D341Med (cell line): ENCODE measurements around the gene CFAP126.
A peak's percentile ranks its signal among the peaks of the same experiment; 100 is the strongest.
"Not testable (repeated sequence)": the region's sequence is repeated elsewhere in the genome, so short reads cannot be mapped to it uniquely, and the experiment has no call there.

Source experiments
- DNase-seq: peaks from one replicate; pipeline ENCODE4 v3.0.0; 2012; ENCODE audit warnings: low spot score

Gene CFAP126

GRCh38 chr1:161367684-161368400, at the start of gene CFAP126:
Gene CFAP126 (minus strand): TSS chr1:161367876. CDS start chr1:161367868, 8 bp downstream.
- DNase-seq, result peak; percentile 87

DNA sequence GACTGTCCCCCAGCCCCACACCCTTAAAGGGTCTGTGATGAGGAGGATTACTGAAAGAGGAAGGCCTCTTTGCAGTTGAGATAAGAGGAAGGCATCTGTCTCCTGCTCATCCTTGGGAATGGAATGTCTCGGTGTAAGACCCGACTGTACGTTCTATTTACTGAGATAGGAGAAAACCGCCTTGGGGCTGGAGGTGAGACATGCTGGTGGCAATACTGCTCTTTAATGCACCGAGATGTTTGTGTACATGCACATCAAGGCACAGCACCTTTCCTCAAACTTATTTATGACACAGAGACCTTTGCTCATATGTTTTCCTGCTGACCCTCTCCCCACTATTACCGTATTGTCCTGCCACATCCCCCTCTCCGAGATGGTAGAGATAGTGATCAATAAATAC, 45.4 kb upstream of the CFAP126 start:
- not testable (repeated sequence) for DNase-seq

- not testable (repeated sequence) for DNase-seq
These were observed 42.9 kb upstream of the CFAP126 start for GRCh38 chr1:161410636-161410970.

DNA sequence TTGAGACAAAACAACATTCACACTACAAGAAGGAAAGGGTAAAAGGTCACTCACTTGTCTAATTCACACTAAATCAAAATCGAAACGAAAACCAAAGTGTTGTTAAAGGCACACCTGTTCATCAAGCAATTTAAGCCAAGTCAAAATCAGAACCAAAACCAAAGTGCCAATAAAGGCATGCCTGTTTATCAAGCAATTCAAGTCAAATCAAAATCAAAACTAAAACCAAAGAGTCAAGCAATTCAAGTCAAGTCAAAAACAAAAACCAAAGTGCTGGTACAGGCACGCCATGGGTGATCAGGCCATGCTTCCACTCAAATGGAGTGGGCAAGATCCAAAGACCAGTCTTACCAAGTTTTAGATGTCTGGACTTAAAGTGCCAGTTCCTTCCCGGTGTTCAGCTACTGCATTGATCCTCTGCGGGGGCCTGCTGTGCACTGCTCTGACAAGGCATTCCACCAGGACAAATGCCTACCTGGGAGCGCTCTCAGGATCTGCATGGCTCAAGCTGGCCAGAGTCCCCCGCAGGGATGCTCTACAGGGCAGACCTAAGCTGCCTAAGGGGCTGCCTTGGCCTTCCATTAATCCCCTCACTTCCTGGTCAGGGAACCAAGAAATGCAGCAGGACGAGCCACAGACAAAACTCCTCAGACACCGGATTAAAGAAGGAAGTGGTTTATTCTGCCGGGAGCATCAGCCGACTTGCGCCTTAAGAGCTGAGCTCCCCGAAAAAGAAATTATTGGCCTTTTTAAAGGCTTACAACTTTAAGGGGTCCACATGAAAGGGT, 42.4 kb upstream of the CFAP126 start:
- not testable (repeated sequence) for DNase-seq

DNA sequence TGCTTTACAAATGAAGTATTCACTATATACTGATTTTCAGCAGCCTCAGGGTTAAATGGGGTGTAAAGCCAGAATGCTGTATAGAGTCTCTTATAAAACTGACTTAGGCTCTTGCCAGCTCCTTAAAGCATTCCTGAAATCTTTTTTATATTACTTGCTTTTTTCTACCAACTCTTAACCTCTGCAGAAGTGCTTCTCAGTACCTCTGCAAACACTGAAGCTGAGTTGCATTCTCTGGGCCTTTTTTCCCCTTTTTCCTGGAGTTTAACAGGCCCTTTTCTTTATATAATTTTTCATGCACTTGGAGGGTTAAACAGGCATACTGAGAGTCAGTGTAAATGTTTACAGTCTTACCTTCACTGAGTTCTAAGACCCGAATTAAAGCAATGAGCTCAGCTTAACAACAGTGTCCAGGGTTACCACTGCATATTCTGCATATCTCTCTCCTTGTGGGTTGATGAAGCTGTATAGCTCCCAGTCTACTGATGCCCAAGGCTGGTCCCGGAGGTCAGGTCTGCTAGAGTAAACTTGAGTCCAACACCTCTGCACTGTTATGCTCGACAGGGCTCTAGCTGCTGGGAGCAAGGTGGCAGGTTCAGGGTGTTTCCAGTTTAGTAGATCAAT, 40.9 kb upstream of the CFAP126 start:
- no peak for DNase-seq

GRCh38 chr1:161407451-161407985, 39.8 kb upstream of the CFAP126 start:
- no peak for DNase-seq

DNA sequence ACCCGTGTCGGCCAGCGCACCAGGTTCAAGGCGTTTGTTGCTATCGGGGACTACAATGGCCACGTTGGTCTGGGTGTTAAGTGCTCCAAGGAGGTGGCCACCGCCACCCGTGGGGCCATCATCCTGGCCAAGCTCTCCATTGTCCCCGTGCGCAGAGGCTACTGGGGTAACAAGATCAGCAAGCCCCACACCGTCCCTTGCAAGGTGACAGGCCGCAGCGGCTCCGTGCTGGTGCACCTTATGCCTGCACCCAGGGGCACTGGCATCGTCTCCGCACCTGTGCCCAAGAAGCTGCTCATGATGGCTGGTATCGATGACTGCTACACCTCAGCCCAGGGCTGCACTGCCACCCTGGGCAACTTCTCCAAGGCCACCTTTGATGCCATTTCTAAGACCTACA, 38.9 kb upstream of the CFAP126 start:
- not testable (repeated sequence) for DNase-seq

- DNase-seq, result no peak
These were observed 36.4 kb upstream of the CFAP126 start for GRCh38 chr1:161404051-161404597.

DNA sequence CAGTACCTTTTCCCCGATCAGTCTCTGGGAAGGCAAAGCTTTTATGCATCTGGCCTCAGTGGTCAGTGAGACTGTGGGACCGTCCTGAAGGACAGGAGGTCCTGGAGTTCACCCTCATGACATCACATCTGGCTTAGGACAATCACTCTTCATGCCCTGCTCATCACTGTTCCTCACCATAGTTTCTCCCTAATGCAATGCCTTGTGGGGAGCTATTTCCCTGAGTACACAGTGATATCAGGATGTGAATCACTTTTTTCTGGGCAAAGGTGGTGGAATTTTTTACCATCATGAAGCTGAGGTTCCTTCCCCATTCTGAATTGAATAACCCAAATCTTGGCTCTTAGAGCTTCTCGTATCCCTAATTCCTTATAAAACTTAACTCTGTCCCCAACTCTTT, 34.8 kb upstream of the CFAP126 start:
- no peak for DNase-seq

GRCh38 chr1:161399257-161399998, 31.8 kb upstream of the CFAP126 start:
- peak; percentile 88 for DNase-seq

- DNase-seq, result no peak
These were observed 31.2 kb upstream of the CFAP126 start for GRCh38 chr1:161398900-161399256.

DNA sequence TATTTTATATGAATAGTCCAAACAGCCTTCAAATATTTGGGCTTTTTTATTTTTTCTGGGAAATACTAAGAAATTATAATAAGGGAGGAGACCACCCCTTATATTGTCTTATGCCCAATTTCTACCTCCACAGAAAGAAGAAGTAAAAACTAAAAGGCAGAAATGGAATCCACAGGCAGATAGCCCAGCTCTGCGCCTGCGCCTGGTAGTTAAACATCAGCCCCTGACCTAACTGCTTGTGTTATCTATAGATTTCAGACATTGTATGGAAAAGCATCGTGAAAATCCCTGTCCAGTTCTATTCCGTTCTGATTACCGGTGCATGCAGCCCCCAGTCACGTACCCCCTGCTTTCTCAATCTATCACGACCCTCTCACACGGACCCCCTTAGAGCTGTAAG, 29.4 kb upstream of the CFAP126 start:
- not testable (repeated sequence) for DNase-seq

DNA sequence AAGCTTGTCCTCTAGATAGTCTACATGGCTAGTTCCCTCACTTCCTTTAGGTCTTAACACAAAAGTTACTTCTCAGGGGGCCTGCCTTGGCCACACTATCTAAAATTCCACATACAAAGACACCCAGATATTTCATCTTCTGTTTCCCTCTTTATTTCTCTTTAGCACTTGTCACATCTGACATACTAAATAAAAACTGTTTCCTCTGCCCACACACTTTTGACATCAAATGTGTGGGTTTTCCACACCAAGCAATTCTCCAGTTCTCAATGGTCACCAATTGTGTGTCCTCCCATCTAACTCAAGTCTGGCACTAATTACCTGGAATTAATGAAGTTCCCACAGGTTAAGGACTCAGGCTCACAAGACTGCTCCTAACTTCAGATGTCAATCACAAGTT, 25.5 kb upstream of the CFAP126 start:
- no peak for DNase-seq

GRCh38 chr1:161391611-161392010, 23.9 kb upstream of the CFAP126 start:
- DNase-seq, result no peak

DNA sequence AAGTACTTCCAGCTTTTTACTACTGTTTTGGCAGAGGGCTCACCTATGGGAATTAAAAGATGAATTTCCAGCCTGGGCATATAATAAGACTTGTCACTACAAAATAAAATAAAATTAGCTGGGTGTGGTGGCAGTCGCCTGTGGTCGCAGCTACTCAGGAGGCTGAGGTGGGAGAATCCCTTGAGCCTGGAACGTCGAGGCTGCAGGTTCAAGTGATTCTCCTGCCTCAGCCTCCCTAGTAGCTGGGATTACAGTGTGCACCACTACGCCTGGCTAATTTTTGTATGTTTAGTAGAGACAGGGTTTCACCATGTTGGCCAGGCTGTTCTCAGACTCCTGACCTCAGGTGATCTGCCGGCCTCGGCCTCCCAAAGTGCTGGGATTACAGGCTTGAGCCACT, 23.5 kb upstream of the CFAP126 start:
- not testable (repeated sequence) for DNase-seq

DNA sequence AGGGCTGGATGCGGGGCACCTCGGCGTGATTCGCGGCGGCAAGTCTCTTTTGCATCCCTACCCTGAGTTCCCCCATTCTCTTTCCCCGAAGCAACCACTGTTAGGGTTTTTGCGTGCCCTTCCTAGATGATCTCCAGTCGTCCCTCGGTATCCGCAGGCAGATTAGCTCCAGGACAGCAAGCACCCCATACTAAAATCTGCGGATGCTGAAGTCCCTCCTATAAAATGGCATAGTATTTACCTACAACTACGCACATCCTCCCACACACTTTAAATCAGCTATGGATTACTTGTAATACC, 22.8 kb upstream of the CFAP126 start:
- no peak for DNase-seq

DNA sequence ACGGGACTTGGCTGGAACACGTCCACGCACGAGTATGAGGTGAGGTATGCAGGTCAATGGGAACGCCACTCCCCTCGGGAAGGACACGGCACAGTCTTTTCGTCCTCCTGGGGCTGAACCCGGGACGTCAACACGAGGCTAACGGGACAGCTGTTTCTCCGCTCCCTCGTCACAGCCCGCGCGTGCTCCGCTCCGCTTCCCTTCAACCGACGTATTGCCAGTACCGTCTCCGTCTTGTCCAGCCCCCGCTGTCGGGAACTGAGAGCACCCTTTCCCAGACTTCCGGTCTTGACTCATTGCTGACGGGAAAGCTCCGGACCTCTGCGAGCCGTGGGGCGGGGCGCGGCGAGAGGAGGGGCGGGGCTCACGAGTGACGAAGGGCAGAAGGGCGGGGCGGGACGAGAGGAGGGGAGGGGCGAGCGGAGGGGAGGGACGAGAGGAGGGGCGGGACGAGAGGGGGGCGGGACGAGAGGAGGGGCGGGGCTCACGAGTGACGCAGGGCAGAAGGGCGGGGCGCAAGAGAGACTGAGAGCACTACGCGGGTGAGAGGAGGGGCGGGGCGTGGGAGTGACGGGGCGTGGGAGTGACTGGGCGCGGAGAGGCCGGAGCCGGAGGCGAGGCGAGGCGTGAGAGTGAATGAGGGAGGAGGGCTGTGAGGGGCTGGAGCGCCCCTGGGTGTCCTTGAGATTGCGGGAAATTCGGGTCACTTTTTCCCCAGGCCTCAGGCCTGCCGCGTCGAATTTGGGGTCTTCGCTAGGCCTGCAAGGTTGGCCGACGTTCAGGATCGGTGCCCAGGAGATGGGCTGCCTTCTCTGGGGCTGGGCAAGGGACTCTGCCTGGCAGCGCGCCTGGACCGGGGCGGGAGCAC, 22.2 kb upstream of the CFAP126 start:
- DNase-seq, result peak; percentile 97

- not testable (repeated sequence) for DNase-seq
These were observed 21.5 kb upstream of the CFAP126 start for GRCh38 chr1:161389158-161389557.

- no peak for DNase-seq
These were observed 21.0 kb upstream of the CFAP126 start for GRCh38 chr1:161388639-161389038.

- peak; percentile 60 for DNase-seq
These were observed 14.7 kb upstream of the CFAP126 start for GRCh38 chr1:161382214-161383019.
